GM13977 (cell line): Measurements from ENCODE around the gene SLC17A1.

ENCODE experiments used
- DNase-seq: peaks from one replicate; pipeline ENCODE4 v3.0.0; 2012; ENCODE audit warnings: low spot score
- in situ Hi-C: fragments of 300-500 bp; cut with MboI; formaldehyde crosslinking; loops from one replicate; pipeline ENCODE4 v1.12.0; 2022; ENCODE audit warnings: low sequenced_read_pairs, low pct_unique_long_range_greater_than_20kb, mixed read lengths, inconsistent platforms; ENCODE audit not compliant: unreplicated experiment
- TF ChIP-seq, protein P1 (sequence below): IDR thresholded peaks from 2 replicates; pipeline ENCODE4 v1.5.1; 2012; ENCODE audit warnings: mild to moderate bottlenecking, control low read depth; ENCODE audit not compliant: insufficient read depth; ENCODE audit errors: extremely low read depth, missing control alignments

The SLC17A1 gene, protein sequence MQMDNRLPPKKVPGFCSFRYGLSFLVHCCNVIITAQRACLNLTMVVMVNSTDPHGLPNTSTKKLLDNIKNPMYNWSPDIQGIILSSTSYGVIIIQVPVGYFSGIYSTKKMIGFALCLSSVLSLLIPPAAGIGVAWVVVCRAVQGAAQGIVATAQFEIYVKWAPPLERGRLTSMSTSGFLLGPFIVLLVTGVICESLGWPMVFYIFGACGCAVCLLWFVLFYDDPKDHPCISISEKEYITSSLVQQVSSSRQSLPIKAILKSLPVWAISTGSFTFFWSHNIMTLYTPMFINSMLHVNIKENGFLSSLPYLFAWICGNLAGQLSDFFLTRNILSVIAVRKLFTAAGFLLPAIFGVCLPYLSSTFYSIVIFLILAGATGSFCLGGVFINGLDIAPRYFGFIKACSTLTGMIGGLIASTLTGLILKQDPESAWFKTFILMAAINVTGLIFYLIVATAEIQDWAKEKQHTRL

GRCh38 chr6:25831532-25832306 lies at the start of gene SLC17A1:
Gene SLC17A1 (minus strand): TSS chr6:25832052. CDS start chr6:25830557, 1,495 bp downstream.
- TF ChIP-seq, protein P1, sequence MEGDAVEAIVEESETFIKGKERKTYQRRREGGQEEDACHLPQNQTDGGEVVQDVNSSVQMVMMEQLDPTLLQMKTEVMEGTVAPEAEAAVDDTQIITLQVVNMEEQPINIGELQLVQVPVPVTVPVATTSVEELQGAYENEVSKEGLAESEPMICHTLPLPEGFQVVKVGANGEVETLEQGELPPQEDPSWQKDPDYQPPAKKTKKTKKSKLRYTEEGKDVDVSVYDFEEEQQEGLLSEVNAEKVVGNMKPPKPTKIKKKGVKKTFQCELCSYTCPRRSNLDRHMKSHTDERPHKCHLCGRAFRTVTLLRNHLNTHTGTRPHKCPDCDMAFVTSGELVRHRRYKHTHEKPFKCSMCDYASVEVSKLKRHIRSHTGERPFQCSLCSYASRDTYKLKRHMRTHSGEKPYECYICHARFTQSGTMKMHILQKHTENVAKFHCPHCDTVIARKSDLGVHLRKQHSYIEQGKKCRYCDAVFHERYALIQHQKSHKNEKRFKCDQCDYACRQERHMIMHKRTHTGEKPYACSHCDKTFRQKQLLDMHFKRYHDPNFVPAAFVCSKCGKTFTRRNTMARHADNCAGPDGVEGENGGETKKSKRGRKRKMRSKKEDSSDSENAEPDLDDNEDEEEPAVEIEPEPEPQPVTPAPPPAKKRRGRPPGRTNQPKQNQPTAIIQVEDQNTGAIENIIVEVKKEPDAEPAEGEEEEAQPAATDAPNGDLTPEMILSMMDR: no peak
- in situ Hi-C loops: no loop called here
- DNase-seq: no peak

GRCh38 chr6:25880601-25881000 lies 48.7 kb upstream of the SLC17A1 start:
- in situ Hi-C loops: no loop called here
- no peak for DNase-seq
- TF ChIP-seq, protein P1: no peak

GRCh38 chr6:25878721-25879322 lies 47.0 kb upstream of the SLC17A1 start:
- TF ChIP-seq, protein P1: no peak
- in situ Hi-C loops: no loop called here
- no peak for DNase-seq

DNA sequence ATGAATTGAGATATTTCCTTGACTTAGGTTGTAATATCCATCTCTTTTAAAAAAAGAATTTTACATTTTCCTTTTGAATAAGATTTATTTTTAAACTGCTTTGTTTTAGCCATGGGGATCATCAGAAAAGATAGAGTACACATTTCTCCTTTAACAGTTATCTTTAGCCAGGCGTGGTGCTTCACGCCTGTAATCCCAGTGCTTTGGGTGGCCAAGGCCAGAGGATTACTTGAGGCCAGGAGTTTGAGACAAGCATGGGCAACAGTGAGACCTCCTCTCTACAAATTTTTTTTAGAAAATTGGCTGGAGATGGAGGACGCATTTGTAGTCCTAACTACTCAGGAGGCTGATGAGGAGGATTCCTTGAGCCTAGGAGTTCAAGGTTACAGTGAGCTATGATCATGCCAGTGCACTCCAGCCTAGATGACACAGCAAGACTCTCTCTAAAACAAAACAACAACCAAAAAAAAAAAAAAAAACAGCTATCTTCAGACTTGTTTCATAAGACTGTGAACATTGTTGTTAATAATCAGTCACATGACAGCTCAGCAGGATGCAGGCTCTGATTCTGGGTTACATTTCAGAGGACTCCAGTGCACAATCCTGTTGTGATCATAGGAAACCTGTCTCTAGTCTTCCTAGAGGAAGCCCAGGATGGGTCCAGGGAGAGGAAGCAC lies 44.2 kb upstream of the SLC17A1 start:
- in situ Hi-C loops: no loop called here
- no peak for DNase-seq
- TF ChIP-seq, protein P1: no peak

DNA sequence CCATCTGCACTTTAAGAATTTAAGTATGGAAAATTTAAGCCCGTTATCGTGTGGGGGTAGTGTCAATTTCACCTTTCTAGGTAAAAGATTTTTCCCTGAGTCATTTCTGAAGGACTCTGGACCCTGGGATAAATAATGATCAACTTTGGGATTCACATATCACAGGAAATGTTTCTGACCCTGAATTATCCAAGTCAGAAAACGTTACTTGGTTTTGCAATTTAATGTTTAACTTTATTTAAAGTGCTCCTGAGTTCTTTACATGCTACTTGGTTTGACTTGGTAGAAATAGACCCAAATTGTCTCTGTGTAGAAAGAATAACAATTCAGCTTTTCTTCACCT lies 43.7 kb upstream of the SLC17A1 start:
- no peak for DNase-seq
- in situ Hi-C loops: no loop called here
- TF ChIP-seq, protein P1: no peak
